ENCODE data around the gene PRRT1. TPM values are rescaled to one million over a fixed set of nuclear protein-coding genes. Genes with fewer than 3 reads are reported as not detected.

The PRRT1 gene
- 1.00 and 2.7 TPM in 2 replicates for total RNA-seq (ENCODE audit: low replicate concordance)
- long read RNA-seq, result 0 reads

- Mint-ChIP-seq H3K27ac (peak within 1 kb of the TSS; percentile 97), H3K4me1 (ENCODE audit: unreplicated experiment) (peaks cover 40% of the 10 kb centered on the region), H3K4me3 (peak within 1 kb of the TSS; percentile 100), H3K9me3 (no peaks in the 10 kb centered on the region), H3K27me3 (peaks cover 17% of the 10 kb centered on the region), H3K36me3 (peaks cover 6% of the 10 kb centered on the region)
- DNase-seq (ENCODE audit: extremely low spot score, unreplicated experiment), result no peak
- no peak for TF ChIP-seq CTCF (conservative IDR thresholded peaks at IDR 0.05)
Observed at GRCh38 chr6:32151863-32152768, at the start of gene PRRT1. Gene PRRT1 (minus strand): TSS chr6:32151939. CDS start chr6:32151827, 112 bp downstream.

DNA sequence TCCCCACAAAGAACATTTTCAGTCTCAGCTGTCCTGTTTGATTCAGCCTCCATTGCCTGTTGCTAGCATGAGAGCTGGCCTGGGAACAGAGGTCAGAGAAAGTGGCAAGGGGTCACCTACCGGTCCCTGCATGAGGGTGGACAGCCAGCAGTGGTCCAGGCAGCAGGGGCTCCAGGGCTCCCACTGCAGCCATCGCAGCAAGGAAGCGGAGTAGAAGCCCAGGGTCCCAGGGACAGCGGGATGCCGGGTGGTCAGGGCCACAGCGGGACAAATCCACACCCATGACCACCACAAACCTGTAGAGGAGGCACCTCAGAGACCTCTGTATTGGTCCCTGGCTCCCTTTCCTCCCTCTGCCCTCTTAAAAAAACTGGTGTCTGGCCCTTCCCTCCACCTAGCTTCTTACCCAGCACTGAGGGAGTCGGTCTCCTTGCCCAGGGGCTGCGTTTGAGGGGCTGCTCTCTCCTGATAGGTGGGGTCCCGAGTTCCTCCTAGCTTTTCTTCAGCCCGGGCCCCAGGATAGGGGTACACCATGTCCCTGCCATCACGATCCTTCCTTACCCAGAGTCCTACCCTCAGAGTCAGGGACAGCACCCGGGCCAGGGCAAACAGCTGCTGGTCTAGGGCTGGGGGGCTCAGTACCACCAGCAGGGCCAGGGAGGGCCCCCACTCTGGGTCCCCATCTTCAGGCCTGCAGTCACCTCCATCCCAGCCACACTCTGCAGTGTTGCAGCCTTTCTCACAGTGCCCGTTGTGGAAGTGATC lies 49.2 kb upstream of the PRRT1 start:
- Mint-ChIP-seq H3K27ac (no peak overlapping the region), H3K27me3 (peaks cover 4% of the 10 kb centered on the region), H3K9me3 (no peaks in the 10 kb centered on the region), H3K36me3 (no peaks in the 10 kb centered on the region), H3K4me3 (no peak overlapping the region), H3K4me1 (ENCODE audit: unreplicated experiment) (peaks cover 16% of the 10 kb centered on the region)
- DNase-seq (ENCODE audit: extremely low spot score, unreplicated experiment), result no peak
- no peak for TF ChIP-seq CTCF (conservative IDR thresholded peaks at IDR 0.05)

GRCh38 chr6:32198866-32199265 lies 47.1 kb upstream of the PRRT1 start:
- DNase-seq (ENCODE audit: extremely low spot score, unreplicated experiment), result no peak
- no peaks in the 10 kb centered on the region for H3K9me3 Mint-ChIP-seq
- peak overlapping the region; percentile 62 for H3K27ac Mint-ChIP-seq
- no peak overlapping the region for H3K4me3 Mint-ChIP-seq
- H3K36me3 Mint-ChIP-seq, result no peaks in the 10 kb centered on the region
- H3K27me3 Mint-ChIP-seq, result no peaks in the 10 kb centered on the region
- H3K4me1 Mint-ChIP-seq (ENCODE audit: unreplicated experiment), result peaks cover 30% of the 10 kb centered on the region
- TF ChIP-seq CTCF (conservative IDR thresholded peaks at IDR 0.05), result no peak

DNA sequence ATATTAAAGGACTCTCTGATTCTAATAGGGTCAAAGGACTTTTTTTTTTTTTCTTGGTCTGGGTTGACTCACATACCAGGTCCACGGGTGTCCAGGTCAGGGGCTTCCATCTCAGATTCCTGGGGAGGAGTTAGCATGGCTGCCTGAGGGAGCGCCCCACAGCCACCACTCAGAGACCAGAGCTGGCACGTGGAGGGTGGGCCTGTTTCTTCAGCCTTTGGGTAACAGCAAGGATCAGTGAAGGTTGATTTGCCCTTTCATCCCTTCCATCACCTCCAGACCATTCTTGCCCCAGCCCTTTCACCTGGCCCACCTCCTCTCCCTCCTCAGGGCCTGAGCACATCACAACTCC lies 46.6 kb upstream of the PRRT1 start:
- no peak for TF ChIP-seq CTCF (conservative IDR thresholded peaks at IDR 0.05)
- no peaks in the 10 kb centered on the region for H3K27me3 Mint-ChIP-seq

GRCh38 chr6:32196682-32197616 lies 45.2 kb upstream of the PRRT1 start:
- H3K27me3 Mint-ChIP-seq, result no peaks in the 10 kb centered on the region
- peak overlapping the region; percentile 96 for H3K4me3 Mint-ChIP-seq
- no peak for TF ChIP-seq CTCF (conservative IDR thresholded peaks at IDR 0.05)
- H3K4me1 Mint-ChIP-seq (ENCODE audit: unreplicated experiment), result peaks cover 29% of the 10 kb centered on the region
- DNase-seq (ENCODE audit: extremely low spot score, unreplicated experiment), result peak; percentile 71
- no peaks in the 10 kb centered on the region for H3K9me3 Mint-ChIP-seq
- H3K36me3 Mint-ChIP-seq, result no peaks in the 10 kb centered on the region
- H3K27ac Mint-ChIP-seq, result peak overlapping the region; percentile 100

More for the DNA sequence above, 46.6 kb upstream of the PRRT1 start:
- H3K36me3 Mint-ChIP-seq, result no peaks in the 10 kb centered on the region
- no peaks in the 10 kb centered on the region for H3K9me3 Mint-ChIP-seq
- H3K4me3 Mint-ChIP-seq, result no peak overlapping the region
- H3K27ac Mint-ChIP-seq, result peak overlapping the region; percentile 62
- peaks cover 30% of the 10 kb centered on the region for H3K4me1 Mint-ChIP-seq (ENCODE audit: unreplicated experiment)
- DNase-seq (ENCODE audit: extremely low spot score, unreplicated experiment), result no peak
